ENCODE results near the gene AKAP12.

The AKAP12 gene, protein sequence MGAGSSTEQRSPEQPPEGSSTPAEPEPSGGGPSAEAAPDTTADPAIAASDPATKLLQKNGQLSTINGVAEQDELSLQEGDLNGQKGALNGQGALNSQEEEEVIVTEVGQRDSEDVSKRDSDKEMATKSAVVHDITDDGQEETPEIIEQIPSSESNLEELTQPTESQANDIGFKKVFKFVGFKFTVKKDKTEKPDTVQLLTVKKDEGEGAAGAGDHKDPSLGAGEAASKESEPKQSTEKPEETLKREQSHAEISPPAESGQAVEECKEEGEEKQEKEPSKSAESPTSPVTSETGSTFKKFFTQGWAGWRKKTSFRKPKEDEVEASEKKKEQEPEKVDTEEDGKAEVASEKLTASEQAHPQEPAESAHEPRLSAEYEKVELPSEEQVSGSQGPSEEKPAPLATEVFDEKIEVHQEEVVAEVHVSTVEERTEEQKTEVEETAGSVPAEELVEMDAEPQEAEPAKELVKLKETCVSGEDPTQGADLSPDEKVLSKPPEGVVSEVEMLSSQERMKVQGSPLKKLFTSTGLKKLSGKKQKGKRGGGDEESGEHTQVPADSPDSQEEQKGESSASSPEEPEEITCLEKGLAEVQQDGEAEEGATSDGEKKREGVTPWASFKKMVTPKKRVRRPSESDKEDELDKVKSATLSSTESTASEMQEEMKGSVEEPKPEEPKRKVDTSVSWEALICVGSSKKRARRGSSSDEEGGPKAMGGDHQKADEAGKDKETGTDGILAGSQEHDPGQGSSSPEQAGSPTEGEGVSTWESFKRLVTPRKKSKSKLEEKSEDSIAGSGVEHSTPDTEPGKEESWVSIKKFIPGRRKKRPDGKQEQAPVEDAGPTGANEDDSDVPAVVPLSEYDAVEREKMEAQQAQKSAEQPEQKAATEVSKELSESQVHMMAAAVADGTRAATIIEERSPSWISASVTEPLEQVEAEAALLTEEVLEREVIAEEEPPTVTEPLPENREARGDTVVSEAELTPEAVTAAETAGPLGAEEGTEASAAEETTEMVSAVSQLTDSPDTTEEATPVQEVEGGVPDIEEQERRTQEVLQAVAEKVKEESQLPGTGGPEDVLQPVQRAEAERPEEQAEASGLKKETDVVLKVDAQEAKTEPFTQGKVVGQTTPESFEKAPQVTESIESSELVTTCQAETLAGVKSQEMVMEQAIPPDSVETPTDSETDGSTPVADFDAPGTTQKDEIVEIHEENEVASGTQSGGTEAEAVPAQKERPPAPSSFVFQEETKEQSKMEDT (N-terminal part only)

DNA sequence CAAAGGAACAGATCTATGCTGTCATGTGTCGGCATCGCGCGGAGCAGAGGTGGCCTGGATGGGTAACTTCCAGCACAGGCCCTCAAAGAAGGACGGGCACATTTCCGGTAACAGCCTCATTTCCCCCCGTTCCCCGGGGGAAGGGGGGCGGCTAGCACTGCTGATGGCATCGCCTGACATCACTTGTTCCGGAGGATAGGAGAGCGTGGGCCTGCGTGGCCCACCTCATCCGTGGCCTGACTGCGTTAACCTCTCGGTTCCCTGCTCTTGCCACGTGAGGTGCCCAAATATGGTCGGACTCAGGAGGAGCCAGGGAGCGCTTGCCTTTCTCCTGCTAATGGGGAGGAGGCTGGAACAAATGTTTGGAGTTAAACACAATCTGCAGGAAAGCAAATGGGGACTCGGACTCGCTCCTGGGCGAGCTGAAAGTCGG lies at the start of gene AKAP12:
TSS of gene AKAP12 (plus strand) at position 365 of the 433 bp plus-strand sequence. CDS start 596 bp downstream, outside the sequence.
- peak within 1 kb of the TSS; percentile 61 to 69 for H3K27ac ChIP-seq (ENCODE audit: low read depth in 2 of 2, low read length in 2 of 2)
- H3K9ac ChIP-seq (ENCODE audit: low read depth in 1 of 2, low read length in 2 of 2): peak within 1 kb of the TSS; percentile 52
- H3K27me3 ChIP-seq (ENCODE audit: control insufficient read depth in 2 of 2, insufficient read depth in 2 of 2, low read length in 2 of 2): peaks cover 5 to 32% of the 10 kb centered on the region in 2 donors

DNA sequence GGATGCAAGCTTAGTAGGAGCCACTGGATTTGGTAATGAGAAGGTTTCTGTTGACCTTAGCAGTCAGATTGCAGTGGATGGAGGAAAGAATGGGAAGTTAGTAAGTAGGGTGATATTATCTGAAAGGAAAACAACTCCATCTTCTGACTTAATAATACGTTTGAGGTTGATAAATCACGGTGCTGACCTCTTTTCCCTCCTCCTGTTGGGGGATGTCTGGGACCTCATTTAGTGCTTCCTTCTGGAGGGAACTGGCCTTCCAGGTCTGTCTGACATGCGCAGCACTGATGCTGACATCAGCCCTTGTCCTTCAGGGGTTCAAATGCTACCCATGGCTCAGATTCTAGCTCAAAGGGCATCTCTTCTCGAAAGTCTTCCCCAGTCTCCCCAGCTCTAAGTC lies 48.2 kb upstream of the AKAP12 start:
- Histone ChIP-seq H3K4me1 (ENCODE audit: control insufficient read depth in 2 of 2, insufficient read depth in 2 of 2, low read length in 2 of 2) (no peaks in the 10 kb centered on the region), H3K9me3 (ENCODE audit: control insufficient read depth in 2 of 2, low read length in 2 of 2) (no peaks in the 10 kb centered on the region), H3K4me3 (ENCODE audit: low read length in 2 of 2) (no peak overlapping the region), H3K27me3 (ENCODE audit: control insufficient read depth in 2 of 2, insufficient read depth in 2 of 2, low read length in 2 of 2) (no peaks in the 10 kb centered on the region), H3K27ac (ENCODE audit: low read depth in 2 of 2, low read length in 2 of 2) (no peak overlapping the region), H3K9ac (ENCODE audit: low read depth in 1 of 2, low read length in 2 of 2) (no peak overlapping the region), H3K36me3 (ENCODE audit: control insufficient read depth in 2 of 2, insufficient read depth in 2 of 2, low read length in 2 of 2) (no peaks in the 10 kb centered on the region)

More for the DNA sequence above, at the start of gene AKAP12:
- no peaks in the 10 kb centered on the region for H3K36me3 ChIP-seq (ENCODE audit: control insufficient read depth in 2 of 2, insufficient read depth in 2 of 2, low read length in 2 of 2)
- H3K9me3 ChIP-seq (ENCODE audit: control insufficient read depth in 2 of 2, low read length in 2 of 2): no peaks in the 10 kb centered on the region
- no peaks in the 10 kb centered on the region for H3K4me1 ChIP-seq (ENCODE audit: control insufficient read depth in 2 of 2, insufficient read depth in 2 of 2, low read length in 2 of 2)
- H3K4me3 ChIP-seq (ENCODE audit: low read length in 2 of 2): peak within 1 kb of the TSS; percentile 56 to 73

DNA sequence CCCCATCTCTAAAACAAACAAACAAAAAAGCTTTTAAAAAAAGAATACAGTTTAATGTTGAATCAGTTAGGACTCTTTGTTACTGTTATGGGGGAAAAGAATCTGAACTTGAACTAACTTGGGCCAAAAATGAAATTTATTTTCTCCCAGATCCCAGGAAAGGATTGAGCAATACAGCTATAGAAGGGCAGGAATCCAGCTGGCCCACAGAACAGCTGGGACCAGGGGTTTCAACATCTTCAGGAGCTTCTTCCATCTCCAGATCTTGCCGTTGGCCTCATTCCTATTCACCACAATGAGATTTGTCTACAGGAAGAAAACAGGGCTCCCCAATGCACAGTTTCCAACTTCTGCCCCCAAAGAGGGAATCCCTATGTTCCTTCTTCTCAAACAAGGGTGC lies 43.2 kb upstream of the AKAP12 start:
- H3K9me3 ChIP-seq (ENCODE audit: control insufficient read depth in 2 of 2, low read length in 2 of 2): no peaks in the 10 kb centered on the region
- no peaks in the 10 kb centered on the region for H3K27me3 ChIP-seq (ENCODE audit: control insufficient read depth in 2 of 2, insufficient read depth in 2 of 2, low read length in 2 of 2)
- H3K4me3 ChIP-seq (ENCODE audit: low read length in 2 of 2): no peak overlapping the region
- H3K27ac ChIP-seq (ENCODE audit: low read depth in 2 of 2, low read length in 2 of 2): no peak overlapping the region
- no peak overlapping the region for H3K9ac ChIP-seq (ENCODE audit: low read depth in 1 of 2, low read length in 2 of 2)
- H3K4me1 ChIP-seq (ENCODE audit: control insufficient read depth in 2 of 2, insufficient read depth in 2 of 2, low read length in 2 of 2): peaks cover 0 to 2% of the 10 kb centered on the region in 2 donors
- H3K36me3 ChIP-seq (ENCODE audit: control insufficient read depth in 2 of 2, insufficient read depth in 2 of 2, low read length in 2 of 2): no peaks in the 10 kb centered on the region

DNA sequence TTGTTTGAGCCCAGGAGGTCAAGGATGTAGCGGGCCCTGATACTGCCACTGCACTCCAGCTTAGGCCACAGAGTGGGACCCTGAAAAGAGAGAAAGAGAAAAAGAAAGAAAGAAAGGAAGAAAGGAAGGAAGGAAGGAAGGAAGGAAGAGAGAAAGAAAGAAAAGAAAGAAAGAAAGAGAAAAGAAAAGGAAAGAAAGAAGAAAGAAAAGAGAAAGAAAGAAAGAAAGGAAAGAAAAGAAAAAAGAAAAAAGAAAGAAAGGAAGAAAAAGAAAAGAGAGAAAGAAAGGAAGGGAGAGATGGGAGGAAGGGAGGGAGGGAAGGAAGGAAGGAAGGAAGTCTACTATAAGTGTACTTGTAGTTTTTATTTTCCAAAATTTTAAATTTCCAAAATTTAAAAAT lies 42.2 kb upstream of the AKAP12 start:
- H3K9me3 ChIP-seq (ENCODE audit: control insufficient read depth in 2 of 2, low read length in 2 of 2): no peaks in the 10 kb centered on the region
- H3K27me3 ChIP-seq (ENCODE audit: control insufficient read depth in 2 of 2, insufficient read depth in 2 of 2, low read length in 2 of 2): no peaks in the 10 kb centered on the region
- peaks cover 0 to 2% of the 10 kb centered on the region in 2 donors for H3K4me1 ChIP-seq (ENCODE audit: control insufficient read depth in 2 of 2, insufficient read depth in 2 of 2, low read length in 2 of 2)
- no peaks in the 10 kb centered on the region for H3K36me3 ChIP-seq (ENCODE audit: control insufficient read depth in 2 of 2, insufficient read depth in 2 of 2, low read length in 2 of 2)
- no peak overlapping the region for H3K4me3 ChIP-seq (ENCODE audit: low read length in 2 of 2)
- no peak overlapping the region for H3K27ac ChIP-seq (ENCODE audit: low read depth in 2 of 2, low read length in 2 of 2)
- no peak overlapping the region for H3K9ac ChIP-seq (ENCODE audit: low read depth in 1 of 2, low read length in 2 of 2)

DNA sequence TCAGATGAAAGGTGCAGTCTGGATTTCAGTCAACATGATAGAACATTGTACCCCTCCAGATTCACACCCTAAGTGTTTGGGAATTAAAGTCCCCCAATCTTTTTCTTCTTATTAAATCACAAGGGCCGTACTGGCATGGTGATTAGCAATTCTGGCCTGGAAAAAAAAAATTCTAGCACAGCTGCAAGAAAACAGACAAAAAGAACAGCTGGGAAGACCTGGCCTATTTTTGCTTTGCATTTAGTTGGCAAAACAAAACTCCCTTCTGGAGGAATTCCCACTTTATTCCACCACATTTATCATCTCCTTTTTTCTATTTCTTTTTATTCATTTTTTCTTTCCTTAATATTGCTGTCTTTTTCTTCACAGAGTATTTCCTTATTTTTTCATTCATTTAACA lies 39.8 kb upstream of the AKAP12 start:
- no peaks in the 10 kb centered on the region for H3K36me3 ChIP-seq (ENCODE audit: control insufficient read depth in 2 of 2, insufficient read depth in 2 of 2, low read length in 2 of 2)
- H3K9ac ChIP-seq (ENCODE audit: low read depth in 1 of 2, low read length in 2 of 2): no peak overlapping the region
- peaks cover 0 to 2% of the 10 kb centered on the region in 2 donors for H3K4me1 ChIP-seq (ENCODE audit: control insufficient read depth in 2 of 2, insufficient read depth in 2 of 2, low read length in 2 of 2)
- no peak overlapping the region for H3K27ac ChIP-seq (ENCODE audit: low read depth in 2 of 2, low read length in 2 of 2)
- H3K27me3 ChIP-seq (ENCODE audit: control insufficient read depth in 2 of 2, insufficient read depth in 2 of 2, low read length in 2 of 2): no peaks in the 10 kb centered on the region
- H3K4me3 ChIP-seq (ENCODE audit: low read length in 2 of 2): no peak overlapping the region
- no peaks in the 10 kb centered on the region for H3K9me3 ChIP-seq (ENCODE audit: control insufficient read depth in 2 of 2, low read length in 2 of 2)

DNA sequence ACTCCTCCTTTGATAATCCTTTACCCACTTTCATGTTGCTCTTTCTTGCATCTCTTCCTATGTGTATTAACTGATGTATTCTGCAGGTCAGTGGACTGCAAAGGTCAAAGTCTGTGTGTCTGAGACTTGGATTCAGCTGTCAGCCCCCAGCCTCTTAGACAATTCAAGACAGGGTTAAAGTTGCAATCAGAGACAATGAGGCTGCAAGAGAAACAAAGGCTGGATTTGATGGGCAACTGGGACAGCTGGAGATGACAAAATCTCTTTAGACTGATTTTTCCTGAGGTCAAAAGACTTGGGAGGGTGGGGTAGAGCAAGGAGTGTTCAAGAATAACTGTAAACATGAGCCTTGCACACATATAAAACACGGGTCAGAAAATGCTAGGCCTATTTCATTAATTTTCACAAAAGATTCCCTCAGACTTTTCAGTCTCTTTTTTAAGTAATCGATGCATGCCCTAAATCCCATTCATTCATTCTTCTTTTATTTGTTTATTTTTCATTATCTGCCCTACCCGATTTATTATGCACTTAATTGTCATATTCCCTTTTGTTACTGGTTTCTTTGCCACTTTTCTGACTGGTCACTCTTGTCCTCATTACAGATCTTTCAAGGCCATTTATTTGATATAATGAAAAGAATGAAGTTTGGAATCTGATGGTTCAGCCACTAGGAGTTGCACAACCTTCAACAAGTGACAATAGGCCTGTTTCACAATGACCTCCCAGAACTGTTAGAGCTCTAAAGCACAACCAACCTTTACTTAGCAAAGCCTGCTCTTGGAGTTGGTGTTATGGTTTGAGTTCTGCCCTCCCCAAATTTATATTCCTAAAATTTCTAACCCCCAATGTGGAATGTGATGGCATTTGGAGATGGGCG lies 33.8 kb upstream of the AKAP12 start:
- Histone ChIP-seq H3K27me3 (ENCODE audit: control insufficient read depth in 2 of 2, insufficient read depth in 2 of 2, low read length in 2 of 2) (no peaks in the 10 kb centered on the region), H3K36me3 (ENCODE audit: control insufficient read depth in 2 of 2, insufficient read depth in 2 of 2, low read length in 2 of 2) (no peaks in the 10 kb centered on the region), H3K27ac (ENCODE audit: low read depth in 2 of 2, low read length in 2 of 2) (no peak overlapping the region), H3K9ac (ENCODE audit: low read depth in 1 of 2, low read length in 2 of 2) (no peak overlapping the region), H3K4me1 (ENCODE audit: control insufficient read depth in 2 of 2, insufficient read depth in 2 of 2, low read length in 2 of 2) (no peaks in the 10 kb centered on the region), H3K9me3 (ENCODE audit: control insufficient read depth in 2 of 2, low read length in 2 of 2) (no peaks in the 10 kb centered on the region), H3K4me3 (ENCODE audit: low read length in 2 of 2) (no peak overlapping the region)

DNA sequence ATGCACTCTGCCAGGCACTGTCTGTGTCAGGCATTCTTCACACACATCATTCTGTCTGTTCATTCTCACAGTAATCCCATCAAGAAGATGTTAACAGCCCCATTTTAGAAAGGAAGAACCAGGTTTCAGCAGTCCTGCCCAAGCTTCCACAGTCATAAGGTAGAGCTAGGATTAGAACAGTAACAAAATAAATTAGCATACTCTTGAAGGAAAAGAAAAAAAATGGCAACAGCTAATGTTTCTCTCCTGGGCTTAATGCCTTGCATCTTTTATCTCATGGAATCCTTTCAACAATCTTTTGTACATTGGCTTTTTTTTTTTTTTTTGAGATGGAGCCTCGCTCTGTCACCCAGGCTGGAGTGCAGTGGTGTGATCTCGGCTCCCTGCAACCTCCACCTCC lies 32.1 kb upstream of the AKAP12 start:
- Histone ChIP-seq H3K27me3 (ENCODE audit: control insufficient read depth in 2 of 2, insufficient read depth in 2 of 2, low read length in 2 of 2) (no peaks in the 10 kb centered on the region), H3K36me3 (ENCODE audit: control insufficient read depth in 2 of 2, insufficient read depth in 2 of 2, low read length in 2 of 2) (no peaks in the 10 kb centered on the region), H3K4me3 (ENCODE audit: low read length in 2 of 2) (no peak overlapping the region), H3K9me3 (ENCODE audit: control insufficient read depth in 2 of 2, low read length in 2 of 2) (no peaks in the 10 kb centered on the region), H3K9ac (ENCODE audit: low read depth in 1 of 2, low read length in 2 of 2) (no peak overlapping the region), H3K4me1 (ENCODE audit: control insufficient read depth in 2 of 2, insufficient read depth in 2 of 2, low read length in 2 of 2) (no peaks in the 10 kb centered on the region), H3K27ac (ENCODE audit: low read depth in 2 of 2, low read length in 2 of 2) (no peak overlapping the region)

DNA sequence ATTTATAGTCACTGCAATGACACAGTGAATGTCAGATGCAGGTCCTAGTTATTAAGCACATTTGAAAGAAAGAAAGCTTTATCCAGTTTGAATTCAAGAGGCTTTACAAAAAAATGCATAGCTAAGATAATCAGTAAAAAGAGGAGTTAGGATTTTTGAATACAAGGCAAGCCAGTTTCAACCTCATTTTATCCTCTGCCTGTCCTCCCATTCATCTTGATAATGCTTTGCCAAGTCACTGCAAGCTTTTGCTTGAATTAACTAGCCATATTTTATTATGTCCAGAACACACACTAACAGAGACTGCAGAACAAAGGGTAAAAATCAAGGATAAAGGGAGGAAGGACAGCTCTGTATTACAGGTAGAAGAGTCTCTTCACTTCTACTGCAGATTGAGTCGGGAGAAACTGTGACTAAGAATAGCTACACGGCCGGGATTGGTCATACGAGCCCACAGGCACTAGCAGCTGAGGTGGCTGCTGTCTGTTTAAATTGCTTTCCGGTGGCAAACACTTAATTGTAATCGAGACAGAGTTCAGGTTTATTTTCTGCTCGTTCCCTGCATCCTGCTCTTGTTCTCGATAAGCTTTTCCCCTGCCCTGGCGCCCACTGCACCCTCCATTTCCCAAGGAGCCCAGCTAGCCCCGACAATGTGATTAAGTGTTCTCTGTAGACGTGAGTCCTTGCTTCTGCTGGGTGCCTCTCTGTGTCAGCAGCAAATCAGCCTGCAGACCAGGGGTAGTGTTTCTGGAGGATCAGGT lies 30.5 kb upstream of the AKAP12 start:
- Histone ChIP-seq H3K36me3 (ENCODE audit: control insufficient read depth in 2 of 2, insufficient read depth in 2 of 2, low read length in 2 of 2) (no peaks in the 10 kb centered on the region), H3K9ac (ENCODE audit: low read depth in 1 of 2, low read length in 2 of 2) (no peak overlapping the region), H3K27me3 (ENCODE audit: control insufficient read depth in 2 of 2, insufficient read depth in 2 of 2, low read length in 2 of 2) (no peaks in the 10 kb centered on the region), H3K4me3 (ENCODE audit: low read length in 2 of 2) (no peak overlapping the region), H3K9me3 (ENCODE audit: control insufficient read depth in 2 of 2, low read length in 2 of 2) (no peaks in the 10 kb centered on the region), H3K27ac (ENCODE audit: low read depth in 2 of 2, low read length in 2 of 2) (no peak overlapping the region), H3K4me1 (ENCODE audit: control insufficient read depth in 2 of 2, insufficient read depth in 2 of 2, low read length in 2 of 2) (no peaks in the 10 kb centered on the region)

DNA sequence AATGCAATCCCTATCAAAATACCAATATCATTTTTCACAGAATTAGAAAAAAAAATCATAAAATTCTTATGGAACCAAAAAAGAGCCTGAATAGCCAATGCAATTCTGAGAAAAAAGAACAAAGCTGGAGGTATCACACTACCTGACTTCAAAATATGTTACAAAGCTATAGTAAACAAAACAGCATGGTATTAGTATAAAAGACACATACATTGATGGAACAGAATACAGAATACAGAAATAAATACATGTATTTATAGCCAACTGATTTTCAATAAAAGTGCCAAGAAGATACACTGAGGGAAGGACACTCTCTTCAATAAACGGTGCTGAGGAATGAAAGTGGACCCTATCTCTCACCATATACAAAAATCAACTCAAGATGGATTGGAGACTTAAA lies 28.7 kb upstream of the AKAP12 start:
- no peak overlapping the region for H3K9ac ChIP-seq (ENCODE audit: low read depth in 1 of 2, low read length in 2 of 2)
- no peak overlapping the region for H3K27ac ChIP-seq (ENCODE audit: low read depth in 2 of 2, low read length in 2 of 2)
- no peaks in the 10 kb centered on the region for H3K27me3 ChIP-seq (ENCODE audit: control insufficient read depth in 2 of 2, insufficient read depth in 2 of 2, low read length in 2 of 2)
- H3K4me1 ChIP-seq (ENCODE audit: control insufficient read depth in 2 of 2, insufficient read depth in 2 of 2, low read length in 2 of 2): no peaks in the 10 kb centered on the region
- H3K36me3 ChIP-seq (ENCODE audit: control insufficient read depth in 2 of 2, insufficient read depth in 2 of 2, low read length in 2 of 2): no peaks in the 10 kb centered on the region
- no peak overlapping the region for H3K4me3 ChIP-seq (ENCODE audit: low read length in 2 of 2)
- H3K9me3 ChIP-seq (ENCODE audit: control insufficient read depth in 2 of 2, low read length in 2 of 2): no peaks in the 10 kb centered on the region

All from mucosa of rectum (tissue), 2 donors.